Measurements from ENCODE around the gene ITPR1.

ITPR1 gene

GRCh38 chr3:4633078-4634004 is 140.2 kb downstream of the ITPR1 start:
- 76% methylated on average over 8 of the region's 10 CpGs for WGBS
- H2AFZ ChIP-seq (ENCODE audit: low read depth, low read length): no peak overlapping the region
- no peak overlapping the region for H2BK15ac ChIP-seq (ENCODE audit: low read depth, poor library complexity, severe bottlenecking)
- H3K9me3 ChIP-seq (ENCODE audit: control insufficient read depth, low read length): no peaks in the 10 kb centered on the region
- H3K18ac ChIP-seq (ENCODE audit: low read depth in 1 of 2, low read length in 2 of 2): no peak overlapping the region
- H2BK5ac ChIP-seq (ENCODE audit: low read depth, low read length, poor library complexity, severe bottlenecking): no peak overlapping the region
- no peak overlapping the region for H3K9ac ChIP-seq (ENCODE audit: low read length)
- no peaks in the 10 kb centered on the region for H3K36me3 ChIP-seq (ENCODE audit: control insufficient read depth in 1 of 2, insufficient read depth in 2 of 2, low read depth in 1 of 2, low read length in 2 of 2)
- H3K4me2 ChIP-seq (ENCODE audit: low read length, poor library complexity, severe bottlenecking): no peak overlapping the region
- no peak overlapping the region for H2BK120ac ChIP-seq (ENCODE audit: low read depth, low read length)
- no peak overlapping the region for H3K4me3 ChIP-seq (ENCODE audit: insufficient read depth in 1 of 2, low read depth in 1 of 2, low read length in 2 of 2)
- H3K4ac ChIP-seq (ENCODE audit: low read depth in 1 of 2, low read length in 2 of 2): no peak overlapping the region
- H2BK12ac ChIP-seq (ENCODE audit: low read length in 2 of 2): no peak overlapping the region
- H4K8ac ChIP-seq (ENCODE audit: low read length): no peak overlapping the region
- H2AK5ac ChIP-seq (ENCODE audit: low read length, severe bottlenecking): no peak overlapping the region
- no peaks in the 10 kb centered on the region for H3K4me1 ChIP-seq (ENCODE audit: control insufficient read depth, insufficient read depth, low read depth, low read length)
- H3K23ac ChIP-seq (ENCODE audit: low read length in 2 of 2): no peak overlapping the region
- H3K27me3 ChIP-seq (ENCODE audit: control insufficient read depth in 1 of 2, insufficient read depth in 1 of 2, low read length in 2 of 2): peaks cover 2 to 20% of the 10 kb centered on the region in 2 experiments
- no peak overlapping the region for H3K27ac ChIP-seq (ENCODE audit: low read length, poor library complexity, severe bottlenecking)
- H3K14ac ChIP-seq (ENCODE audit: low read length in 2 of 2): no peak overlapping the region
- no peak overlapping the region for H4K91ac ChIP-seq (ENCODE audit: low read length)
- no peaks in the 10 kb centered on the region for H3K79me1 ChIP-seq (replicated peaks; ENCODE audit: low read length, poor library complexity, severe bottlenecking)
- DNase-seq: peak; percentile 75

GRCh38 chr3:4634894-4635293 is 141.7 kb downstream of the ITPR1 start:
- Histone ChIP-seq H3K9ac (ENCODE audit: low read length) (no peak overlapping the region), H3K14ac (ENCODE audit: low read length in 2 of 2) (no peak overlapping the region), H3K4me3 (ENCODE audit: insufficient read depth in 1 of 2, low read depth in 1 of 2, low read length in 2 of 2) (no peak overlapping the region), H3K27ac (ENCODE audit: low read length, poor library complexity, severe bottlenecking) (no peak overlapping the region), H3K23ac (ENCODE audit: low read length in 2 of 2) (no peak overlapping the region), H3K27me3 (ENCODE audit: control insufficient read depth in 1 of 2, insufficient read depth in 1 of 2, low read length in 2 of 2) (peaks cover 9 to 17% of the 10 kb centered on the region in 2 experiments), H2BK5ac (ENCODE audit: low read depth, low read length, poor library complexity, severe bottlenecking) (no peak overlapping the region), H4K91ac (ENCODE audit: low read length) (no peak overlapping the region), H2BK120ac (ENCODE audit: low read depth, low read length) (no peak overlapping the region), H2BK15ac (ENCODE audit: low read depth, poor library complexity, severe bottlenecking) (no peak overlapping the region), H2BK12ac (ENCODE audit: low read length in 2 of 2) (no peak overlapping the region), H3K9me3 (ENCODE audit: control insufficient read depth, low read length) (no peaks in the 10 kb centered on the region), H3K36me3 (ENCODE audit: control insufficient read depth in 1 of 2, insufficient read depth in 2 of 2, low read depth in 1 of 2, low read length in 2 of 2) (no peaks in the 10 kb centered on the region), H3K4ac (ENCODE audit: low read depth in 1 of 2, low read length in 2 of 2) (no peak overlapping the region), H3K4me2 (ENCODE audit: low read length, poor library complexity, severe bottlenecking) (no peak overlapping the region), H3K79me1 (replicated peaks; ENCODE audit: low read length, poor library complexity, severe bottlenecking) (no peaks in the 10 kb centered on the region), H2AK5ac (ENCODE audit: low read length, severe bottlenecking) (no peak overlapping the region), H3K18ac (ENCODE audit: low read depth in 1 of 2, low read length in 2 of 2) (no peak overlapping the region), H4K8ac (ENCODE audit: low read length) (no peak overlapping the region), H2AFZ (ENCODE audit: low read depth, low read length) (no peak overlapping the region), H3K4me1 (ENCODE audit: control insufficient read depth, insufficient read depth, low read depth, low read length) (no peaks in the 10 kb centered on the region)
- WGBS: 92% methylated on average over 6 of the region's 6 CpGs
- DNase-seq: no peak

GRCh38 chr3:4637265-4637664 is 144.1 kb downstream of the ITPR1 start:
- Histone ChIP-seq H2BK15ac (ENCODE audit: low read depth, poor library complexity, severe bottlenecking) (no peak overlapping the region), H3K4me1 (ENCODE audit: control insufficient read depth, insufficient read depth, low read depth, low read length) (no peaks in the 10 kb centered on the region), H2AFZ (ENCODE audit: low read depth, low read length) (no peak overlapping the region), H3K27me3 (ENCODE audit: control insufficient read depth in 1 of 2, insufficient read depth in 1 of 2, low read length in 2 of 2) (peaks cover 9 to 13% of the 10 kb centered on the region in 2 experiments), H4K91ac (ENCODE audit: low read length) (no peak overlapping the region), H2BK5ac (ENCODE audit: low read depth, low read length, poor library complexity, severe bottlenecking) (no peak overlapping the region), H3K18ac (ENCODE audit: low read depth in 1 of 2, low read length in 2 of 2) (no peak overlapping the region), H2AK5ac (ENCODE audit: low read length, severe bottlenecking) (no peak overlapping the region), H3K27ac (ENCODE audit: low read length, poor library complexity, severe bottlenecking) (no peak overlapping the region), H3K4me3 (ENCODE audit: insufficient read depth in 1 of 2, low read depth in 1 of 2, low read length in 2 of 2) (no peak overlapping the region), H3K79me1 (replicated peaks; ENCODE audit: low read length, poor library complexity, severe bottlenecking) (no peaks in the 10 kb centered on the region), H2BK12ac (ENCODE audit: low read length in 2 of 2) (no peak overlapping the region), H3K4me2 (ENCODE audit: low read length, poor library complexity, severe bottlenecking) (no peak overlapping the region), H2BK120ac (ENCODE audit: low read depth, low read length) (no peak overlapping the region), H3K14ac (ENCODE audit: low read length in 2 of 2) (no peak overlapping the region), H3K36me3 (ENCODE audit: control insufficient read depth in 1 of 2, insufficient read depth in 2 of 2, low read depth in 1 of 2, low read length in 2 of 2) (no peaks in the 10 kb centered on the region), H3K9me3 (ENCODE audit: control insufficient read depth, low read length) (no peaks in the 10 kb centered on the region), H4K8ac (ENCODE audit: low read length) (no peak overlapping the region), H3K4ac (ENCODE audit: low read depth in 1 of 2, low read length in 2 of 2) (no peak overlapping the region), H3K9ac (ENCODE audit: low read length) (no peak overlapping the region), H3K23ac (ENCODE audit: low read length in 2 of 2) (no peak overlapping the region)
- no peak for DNase-seq
- 84% methylated on average over 2 of the region's 2 CpGs for WGBS

- no peak for DNase-seq
- Histone ChIP-seq H3K4me3 (ENCODE audit: insufficient read depth in 1 of 2, low read depth in 1 of 2, low read length in 2 of 2) (no peak overlapping the region), H2BK15ac (ENCODE audit: low read depth, poor library complexity, severe bottlenecking) (no peak overlapping the region), H3K4me2 (ENCODE audit: low read length, poor library complexity, severe bottlenecking) (no peak overlapping the region), H3K27ac (ENCODE audit: low read length, poor library complexity, severe bottlenecking) (no peak overlapping the region), H3K36me3 (ENCODE audit: control insufficient read depth in 1 of 2, insufficient read depth in 2 of 2, low read depth in 1 of 2, low read length in 2 of 2) (no peaks in the 10 kb centered on the region), H2BK5ac (ENCODE audit: low read depth, low read length, poor library complexity, severe bottlenecking) (no peak overlapping the region), H4K91ac (ENCODE audit: low read length) (no peak overlapping the region), H2AK5ac (ENCODE audit: low read length, severe bottlenecking) (no peak overlapping the region), H3K27me3 (ENCODE audit: control insufficient read depth in 1 of 2, insufficient read depth in 1 of 2, low read length in 2 of 2) (peaks cover 9 to 13% of the 10 kb centered on the region in 2 experiments), H2AFZ (ENCODE audit: low read depth, low read length) (no peak overlapping the region), H3K23ac (ENCODE audit: low read length in 2 of 2) (no peak overlapping the region), H3K14ac (ENCODE audit: low read length in 2 of 2) (no peak overlapping the region), H4K8ac (ENCODE audit: low read length) (no peak overlapping the region), H3K4ac (ENCODE audit: low read depth in 1 of 2, low read length in 2 of 2) (no peak overlapping the region), H3K4me1 (ENCODE audit: control insufficient read depth, insufficient read depth, low read depth, low read length) (no peaks in the 10 kb centered on the region), H3K9me3 (ENCODE audit: control insufficient read depth, low read length) (no peaks in the 10 kb centered on the region), H3K9ac (ENCODE audit: low read length) (no peak overlapping the region), H2BK12ac (ENCODE audit: low read length in 2 of 2) (no peak overlapping the region), H2BK120ac (ENCODE audit: low read depth, low read length) (no peak overlapping the region), H3K79me1 (replicated peaks; ENCODE audit: low read length, poor library complexity, severe bottlenecking) (no peaks in the 10 kb centered on the region), H3K18ac (ENCODE audit: low read depth in 1 of 2, low read length in 2 of 2) (no peak overlapping the region)
- 94% methylated on average over 9 of the region's 9 CpGs for WGBS
Measured at GRCh38 chr3:4641863-4642563, 148.9 kb downstream of the ITPR1 start.

All from mesenchymal stem cell (in vitro differentiated cells and primary cell).